Mesendoderm (in vitro differentiated cells): ENCODE measurements around the gene NEDD8.

Source experiments
- DNase-seq: peaks from one replicate; pipeline ENCODE4 v3.0.0; 2013
- H2AK5ac ChIP-seq: 2 replicates; pipeline ENCODE4 v1.6.1; 2013; ENCODE audit warnings: low read length, inconsistent platforms
- H2BK120ac ChIP-seq: 2 replicates; pipeline ENCODE4 v1.6.1; 2013; ENCODE audit warnings: low read depth, mild to moderate bottlenecking, low read length, moderate library complexity, mixed read lengths
- H2BK15ac ChIP-seq: replicated peaks from 2 replicates; pipeline ENCODE4 v1.6.1; 2013; ENCODE audit warnings: low read depth, mild to moderate bottlenecking, moderate library complexity
- H2BK5ac ChIP-seq: 2 replicates; pipeline ENCODE4 v1.6.1; 2013; ENCODE audit warnings: low read length, inconsistent platforms
- H3K18ac ChIP-seq: 2 replicates; pipeline ENCODE4 v1.6.1; 2013; ENCODE audit warnings: mild to moderate bottlenecking, low read length, mixed read lengths
- H3K23ac ChIP-seq: one replicate; pipeline ENCODE4 v1.6.1; 2013; ENCODE audit warnings: low read length
- H3K27ac ChIP-seq: 2 replicates; pipeline ENCODE4 v1.5.1; 2013; ENCODE audit warnings: low read depth, mild to moderate bottlenecking, inconsistent platforms, low read length, moderate library complexity
- H3K27me3 ChIP-seq: 2 replicates; pipeline ENCODE4 v1.6.1; 2013; ENCODE audit warnings: low read length, control low read depth, mild to moderate bottlenecking, inconsistent platforms; ENCODE audit not compliant: insufficient read depth, poor library complexity
- H3K36me3 ChIP-seq: 2 replicates; pipeline ENCODE4 v1.6.1; 2013; ENCODE audit warnings: low read length, inconsistent platforms; ENCODE audit not compliant: control insufficient read depth, insufficient read depth
- H3K4ac ChIP-seq: one replicate; pipeline ENCODE4 v1.6.1; 2013; ENCODE audit warnings: low read depth, mild to moderate bottlenecking, low read length, moderate library complexity
- H3K4me1 ChIP-seq: 2 replicates; pipeline ENCODE4 v1.6.1; 2013; ENCODE audit warnings: low read depth, low read length, inconsistent platforms; ENCODE audit not compliant: control insufficient read depth
- H3K4me2 ChIP-seq: 2 replicates; pipeline ENCODE4 v1.6.1; 2013; ENCODE audit warnings: low read length
- H3K4me3 ChIP-seq: 2 replicates; pipeline ENCODE4 v1.5.1; 2013; ENCODE audit warnings: mild to moderate bottlenecking, low read length
- H3K56ac ChIP-seq: one replicate; pipeline ENCODE4 v1.6.1; 2013; ENCODE audit warnings: low read length
- H3K79me1 ChIP-seq: 2 replicates; pipeline ENCODE4 v1.6.1; 2013; ENCODE audit warnings: low read length, inconsistent platforms
- H3K79me2 ChIP-seq: 2 replicates; pipeline ENCODE4 v1.6.1; 2013; ENCODE audit warnings: mild to moderate bottlenecking, low read length; ENCODE audit not compliant: control insufficient read depth, insufficient read depth
- H3K9ac ChIP-seq: 2 replicates; pipeline ENCODE4 v1.6.1; 2013; ENCODE audit warnings: low read length, inconsistent platforms
- H4K5ac ChIP-seq: one replicate; pipeline ENCODE4 v1.6.1; 2013; ENCODE audit warnings: low read length
- H4K8ac ChIP-seq: one replicate; pipeline ENCODE4 v1.6.1; 2013; ENCODE audit warnings: low read depth, mild to moderate bottlenecking, control low read depth, low read length, moderate library complexity
- WGBS: extraction: QIAGEN DNeasy Blood & Tissue Kit; methylation state at CpG from one replicate; pipeline ENCODE4 v1.1.7; 2013; ENCODE audit warnings: low lambda C conversion rate, missing lambda C conversion rate; ENCODE audit not compliant: insufficient coverage; ENCODE audit errors: extremely low coverage; 5-methylcytosine and 5-hydroxymethylcytosine counted together

NEDD8 gene

DNA sequence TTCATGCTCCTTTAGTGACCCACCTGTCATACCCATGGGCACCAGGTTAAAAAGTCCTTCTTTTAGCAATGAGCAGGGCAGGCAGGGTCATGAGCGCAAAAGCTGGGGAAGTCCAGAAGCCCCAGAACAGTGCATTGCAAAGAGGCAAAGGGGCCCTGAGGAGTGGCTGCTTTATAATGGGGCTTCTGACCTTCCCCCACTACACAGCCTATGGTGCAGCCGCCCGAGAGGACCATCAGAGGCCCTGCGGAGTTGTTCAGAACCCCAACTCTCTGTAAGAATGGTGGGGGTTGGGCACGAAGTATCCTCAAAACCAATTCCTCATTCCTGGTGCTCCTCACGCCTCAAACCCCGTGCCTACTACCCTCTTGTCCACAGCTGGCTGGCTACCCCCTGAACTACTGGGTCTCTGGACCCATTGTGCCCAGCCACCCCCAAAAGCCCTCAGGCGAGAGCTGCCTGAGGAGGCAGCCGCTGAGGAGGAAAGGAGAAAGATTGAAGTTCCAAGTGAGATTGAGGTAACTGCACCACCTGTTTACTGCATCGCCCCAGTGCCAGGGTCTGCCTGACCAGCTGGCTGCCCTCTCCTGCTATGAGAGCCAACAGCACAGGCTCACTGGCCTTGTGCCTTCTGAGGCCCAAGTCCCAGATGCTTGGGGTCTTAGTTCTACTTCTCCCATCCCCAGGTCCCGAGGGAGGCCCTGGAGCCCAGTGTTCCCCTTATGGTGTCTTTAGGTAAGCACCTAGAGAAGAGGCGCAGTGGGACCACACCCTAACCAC, 53.6 kb downstream of the NEDD8 start:
- DNase-seq: no peak
- H3K9ac ChIP-seq: no peak overlapping the region

DNA sequence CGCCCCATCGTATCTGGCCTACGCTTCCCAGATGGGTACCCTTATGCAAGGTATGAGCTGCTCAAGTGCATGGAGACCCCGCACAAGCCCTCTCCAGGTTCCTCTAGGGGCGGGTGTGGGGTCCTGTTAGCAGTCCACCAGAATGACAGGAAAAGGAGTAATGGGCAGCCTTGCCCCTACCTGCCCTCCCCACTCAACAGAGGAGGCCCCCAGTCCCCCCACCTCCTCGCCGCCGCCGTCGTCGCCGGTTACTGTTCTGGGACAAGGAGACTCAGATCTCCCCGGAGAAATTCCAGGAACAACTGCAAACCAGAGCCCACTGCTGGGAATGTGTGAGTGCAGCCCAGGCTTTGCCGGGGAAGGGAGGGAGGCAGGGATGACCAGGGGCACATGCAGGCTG, 54.3 kb downstream of the NEDD8 start:
- Histone ChIP-seq H3K79me1 (no peaks in the 10 kb centered on the region), H3K36me3 (peaks cover 11% of the 10 kb centered on the region), H2BK5ac (no peak overlapping the region), H2AK5ac (no peak overlapping the region), H3K27me3 (no peaks in the 10 kb centered on the region), H3K23ac (no peak overlapping the region), H4K8ac (no peak overlapping the region), H4K5ac (no peak overlapping the region), H3K4me1 (no peaks in the 10 kb centered on the region), H3K27ac (no peak overlapping the region), H3K4me3 (no peak overlapping the region), H2BK120ac (no peak overlapping the region), H3K9ac (no peak overlapping the region), H3K4ac (no peak overlapping the region), H3K56ac (no peak overlapping the region), H3K4me2 (no peak overlapping the region), H3K79me2 (no peaks in the 10 kb centered on the region), H3K18ac (no peak overlapping the region), H2BK15ac (no peak overlapping the region)
- no CpG with 5 or more reads among the region's 14 CpGs for WGBS
- no peak for DNase-seq

More for the DNA sequence above, 53.6 kb downstream of the NEDD8 start:
- no peak overlapping the region for H2BK5ac ChIP-seq
- no peak overlapping the region for H2BK15ac ChIP-seq
- H4K5ac ChIP-seq: no peak overlapping the region
- no peaks in the 10 kb centered on the region for H3K4me1 ChIP-seq
- H3K36me3 ChIP-seq: peaks cover 12% of the 10 kb centered on the region
- H3K4me3 ChIP-seq: no peak overlapping the region
- no peaks in the 10 kb centered on the region for H3K79me2 ChIP-seq
- H4K8ac ChIP-seq: no peak overlapping the region
- no peak overlapping the region for H2BK120ac ChIP-seq
- WGBS: no CpG with 5 or more reads among the region's 12 CpGs
- H3K56ac ChIP-seq: no peak overlapping the region
- no peak overlapping the region for H3K27ac ChIP-seq
- H3K23ac ChIP-seq: no peak overlapping the region
- H3K79me1 ChIP-seq: no peaks in the 10 kb centered on the region
- no peak overlapping the region for H3K4me2 ChIP-seq
- H2AK5ac ChIP-seq: no peak overlapping the region
- no peak overlapping the region for H3K4ac ChIP-seq
- no peak overlapping the region for H3K18ac ChIP-seq
- H3K27me3 ChIP-seq: no peaks in the 10 kb centered on the region

DNA sequence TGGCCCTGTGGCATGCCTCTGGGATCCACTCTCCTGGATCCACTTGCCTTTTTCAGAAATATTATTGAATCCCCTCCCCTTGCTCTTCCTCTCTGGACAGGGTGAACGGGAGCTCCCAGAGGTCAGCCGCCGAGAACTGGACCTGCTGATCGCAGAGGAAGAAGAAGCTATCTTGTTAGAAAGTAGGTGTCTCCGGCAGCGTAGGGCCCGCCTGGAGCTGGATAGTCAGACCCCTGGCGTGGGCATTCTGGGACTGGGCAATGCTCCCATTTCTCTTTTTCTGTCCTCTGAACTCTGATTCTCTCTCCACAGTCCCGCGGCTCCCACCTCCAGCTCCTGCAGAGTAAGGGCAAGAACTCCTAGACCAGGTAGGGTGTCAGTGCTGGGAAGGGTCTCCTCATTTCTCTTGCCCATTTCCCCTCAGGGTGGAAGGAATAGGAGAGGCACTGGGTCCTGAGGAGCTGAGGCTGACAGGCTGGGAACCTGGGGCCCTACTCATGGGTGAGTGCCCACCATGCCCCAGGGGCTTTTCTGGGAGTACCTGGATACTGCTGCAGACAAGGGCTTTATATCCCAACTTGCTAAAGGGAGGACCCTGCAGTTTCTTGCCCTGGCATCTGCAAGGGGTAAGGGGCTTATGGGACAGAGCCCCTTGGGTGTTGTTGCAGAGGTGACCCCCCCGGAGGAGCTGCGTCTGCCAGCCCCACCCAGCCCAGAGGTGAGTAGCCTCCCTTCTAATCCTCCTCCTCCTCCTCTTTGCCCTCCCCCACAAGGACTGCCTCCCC, 54.9 kb downstream of the NEDD8 start:
- Histone ChIP-seq H3K27ac (no peak overlapping the region), H3K4me2 (no peak overlapping the region), H3K18ac (no peak overlapping the region), H3K23ac (no peak overlapping the region), H3K4me3 (no peak overlapping the region), H2BK15ac (no peak overlapping the region), H2AK5ac (no peak overlapping the region), H4K5ac (no peak overlapping the region), H3K56ac (no peak overlapping the region), H4K8ac (no peak overlapping the region), H3K9ac (no peak overlapping the region), H3K79me2 (no peaks in the 10 kb centered on the region), H3K36me3 (peaks cover 8% of the 10 kb centered on the region), H2BK5ac (no peak overlapping the region), H3K4ac (no peak overlapping the region), H3K79me1 (no peaks in the 10 kb centered on the region), H2BK120ac (no peak overlapping the region), H3K4me1 (peaks cover 1% of the 10 kb centered on the region), H3K27me3 (no peaks in the 10 kb centered on the region)
- DNase-seq: no peak
- WGBS: no CpG with 5 or more reads among the region's 12 CpGs

DNA sequence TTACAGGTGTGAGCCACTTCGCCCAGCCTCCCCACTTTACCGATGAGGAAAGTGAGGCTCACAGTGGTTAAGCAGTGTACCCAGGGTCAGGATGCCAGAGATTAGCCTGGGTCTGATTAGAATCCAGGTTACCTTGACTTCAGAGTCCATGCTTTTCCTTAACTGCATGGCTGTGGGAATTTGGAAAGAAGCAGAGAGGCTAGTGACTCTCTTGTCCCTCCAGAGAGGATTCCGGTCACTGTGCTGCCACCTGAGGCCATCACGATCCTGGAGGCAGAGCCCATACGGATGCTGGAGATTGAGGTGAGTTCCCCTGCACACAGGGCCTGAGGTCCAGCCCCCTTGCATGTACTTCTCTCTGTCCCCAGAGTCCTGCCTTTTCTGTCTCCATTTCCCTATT, 55.6 kb downstream of the NEDD8 start:
- Histone ChIP-seq H3K27me3 (no peaks in the 10 kb centered on the region), H4K8ac (no peak overlapping the region), H2BK120ac (no peak overlapping the region), H4K5ac (no peak overlapping the region), H2BK15ac (no peak overlapping the region), H2AK5ac (no peak overlapping the region), H3K4ac (no peak overlapping the region), H3K56ac (no peak overlapping the region), H3K18ac (no peak overlapping the region), H3K4me1 (peaks cover 3% of the 10 kb centered on the region), H3K79me2 (no peaks in the 10 kb centered on the region), H3K79me1 (no peaks in the 10 kb centered on the region), H3K36me3 (peaks cover 8% of the 10 kb centered on the region), H3K27ac (no peak overlapping the region), H3K4me3 (no peak overlapping the region), H2BK5ac (no peak overlapping the region), H3K4me2 (no peak overlapping the region), H3K23ac (no peak overlapping the region), H3K9ac (no peak overlapping the region)
- DNase-seq: no peak
- WGBS: no CpG with 5 or more reads among the region's 5 CpGs

DNA sequence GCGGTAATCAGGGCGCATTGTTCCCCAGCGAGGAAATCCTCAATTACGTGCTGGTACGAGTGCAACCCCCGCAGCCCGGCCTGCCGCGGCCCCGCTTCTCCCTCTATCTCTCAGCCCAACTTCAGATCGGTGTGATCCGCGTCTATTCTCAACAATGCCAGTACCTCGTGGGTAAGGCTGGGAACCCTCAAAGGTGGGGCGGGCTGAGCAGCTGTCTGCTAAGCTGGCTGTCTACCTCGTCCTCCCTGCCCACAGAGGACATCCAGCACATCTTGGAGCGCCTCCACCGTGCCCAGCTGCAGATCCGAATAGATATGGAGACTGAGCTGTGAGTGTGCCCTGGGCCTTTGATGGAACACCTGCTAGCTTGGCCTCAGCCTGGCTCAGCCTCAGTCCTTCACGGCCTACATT, 59.3 kb downstream of the NEDD8 start:
- no peak overlapping the region for H2AK5ac ChIP-seq
- H3K18ac ChIP-seq: no peak overlapping the region
- DNase-seq: no peak
- WGBS: no CpG with 5 or more reads among the region's 20 CpGs
- H3K79me1 ChIP-seq: no peaks in the 10 kb centered on the region
- H3K79me2 ChIP-seq: no peaks in the 10 kb centered on the region
- H3K9ac ChIP-seq: no peak overlapping the region
- H3K27me3 ChIP-seq: no peaks in the 10 kb centered on the region
- H3K4me1 ChIP-seq: peaks cover 3% of the 10 kb centered on the region
- no peak overlapping the region for H3K4me2 ChIP-seq
- no peak overlapping the region for H4K5ac ChIP-seq
- H3K4ac ChIP-seq: no peak overlapping the region
- H2BK5ac ChIP-seq: no peak overlapping the region
- no peak overlapping the region for H3K23ac ChIP-seq
- no peak overlapping the region for H2BK120ac ChIP-seq
- peak overlapping the region; percentile 85 for H3K56ac ChIP-seq
- no peak overlapping the region for H3K27ac ChIP-seq
- H3K36me3 ChIP-seq: no peaks in the 10 kb centered on the region
- H4K8ac ChIP-seq: no peak overlapping the region
- no peak overlapping the region for H3K4me3 ChIP-seq
- no peak overlapping the region for H2BK15ac ChIP-seq
